Measurements from ENCODE around the gene NLGN4Y. TPM values are rescaled to one million over a fixed set of nuclear protein-coding genes. Genes with fewer than 3 reads are reported as not detected.
A peak's percentile ranks its signal among the peaks of the same experiment; 100 is the strongest.

The NLGN4Y gene
- total and polyA plus RNA-seq, 2 of the 13 experiments (the other 11 are each of a cell fraction or from before 2014, with no cell fraction given) = 6.0 to 16.5 TPM

GRCh38 chrY:14524272-14525231, at the start of gene NLGN4Y (continued):
- TF ChIP-seq CHD2 (IDR thresholded peaks at IDR 0.05; ENCODE audit: low read depth, low read length) (no peak), TAF1 (CRISPR knock-in tag; IDR thresholded peaks at IDR 0.05) (peak; percentile 55; the same call in 1 of the 2 replicates), ASH2L (IDR thresholded peaks at IDR 0.05; ENCODE audit: insufficient read length, low read depth, low read length) (peak; percentile 40), HNRNPLL (IDR thresholded peaks at IDR 0.05; ENCODE audit: low read depth, low read length, poor library complexity, severe bottlenecking) (peak; percentile 45), PHF20 (CRISPR knock-in tag; IDR thresholded peaks at IDR 0.05) (no peak), CBX1 (IDR thresholded peaks at IDR 0.05; ENCODE audit: low read depth) (no peak), MAZ (IDR thresholded peaks at IDR 0.05; ENCODE audit: borderline replicate concordance, low read depth, low read length) (no peak), MAZ (CRISPR knock-in tag; IDR thresholded peaks at IDR 0.05; ENCODE audit: low read depth) (peak; percentile 30; the same call in 1 of the 2 replicates), TSC22D2 (CRISPR knock-in tag; IDR thresholded peaks at IDR 0.05; ENCODE audit: borderline replicate concordance) (no peak)

- no peak for TF ChIP-seq HIVEP1 (CRISPR knock-in tag; IDR thresholded peaks at IDR 0.05)
- Histone ChIP-seq H3K79me2 (ENCODE audit: insufficient read depth, low read length) (no peaks in the 10 kb centered on the region), H3K9me3 (ENCODE audit: low read length) (no peaks in the 10 kb centered on the region), H3K27ac (ENCODE audit: extremely low read length, insufficient read depth, low read length) (no peak overlapping the region), H3K9ac (ENCODE audit: insufficient read depth, low read depth, low read length) (no peak overlapping the region), H3K36me3 (replicated peaks in 1 of 2; ENCODE audit: control insufficient read depth in 1 of 2, insufficient read depth in 2 of 2, low read length in 2 of 2) (no peaks in the 10 kb centered on the region), H3K4me1 (ENCODE audit: insufficient read depth, low read length) (no peaks in the 10 kb centered on the region), H3K4me3 (replicated peaks in 1 of 3; ENCODE audit: insufficient read depth in 1 of 3, low read depth in 2 of 3, low read length in 3 of 3) (no peak overlapping the region), H3K27me3 (ENCODE audit: control insufficient read depth in 1 of 2, insufficient read depth in 2 of 2, low read length in 2 of 2) (no peaks in the 10 kb centered on the region), H3K4me2 (ENCODE audit: low read depth, low read length) (no peak overlapping the region), H4K20me1 (ENCODE audit: insufficient read depth, low read length) (no peaks in the 10 kb centered on the region), H2AFZ (ENCODE audit: low read length) (no peak overlapping the region)
- in situ Hi-C loops (cut with HindIII; ENCODE audit: extremely low pct_ligation_motif_present, low pct_unique_long_range_greater_than_20kb) = no loop called here
- POLR2A ChIA-PET = no interaction called here
- intact Hi-C loops (cut with micrococcal nuclease; ENCODE audit: unreplicated experiment) = no loop called here
- DNase-seq (ENCODE audit: low spot score) (no peak), FAIRE-seq (no peak), ATAC-seq (no peak)
- BruUV-seq (replicated peaks) = no TSS peak
- CTCF ChIA-PET (ENCODE audit: low intra/inter-chr PET ratio, low total read pairs) = no interaction called here
Observed at GRCh38 chrY:14485935-14486334, 38.4 kb upstream of the NLGN4Y start.

All from HepG2 (cell line).